ENCODE data around the gene SPTBN1. TPM values are rescaled to one million over a fixed set of nuclear protein-coding genes. Genes with fewer than 3 reads are reported as not detected.

SPTBN1 gene
- total RNA-seq, 1 experiment from 2014 or later: 202 TPM

- no peaks in the 10 kb centered on the region for H3K9me3 ChIP-seq (ENCODE audit: low read length)
- no peak overlapping the region for H3K27ac ChIP-seq (ENCODE audit: low read length)
- no peaks in the 10 kb centered on the region for H3K27me3 ChIP-seq (ENCODE audit: low read length)
- H3K9ac ChIP-seq (ENCODE audit: low read length): no peak overlapping the region
- H3K4me3 ChIP-seq (ENCODE audit: low read length): no peak overlapping the region
- ATAC-seq (no peak), DNase-seq (no peak)
- H3K9me2 ChIP-seq (replicated peaks; ENCODE audit: low read length): no peaks in the 10 kb centered on the region
- no peak overlapping the region for H2AFZ ChIP-seq (ENCODE audit: low read length)
- BruUV-seq (replicated peaks): no TSS peak
- ChIA-PET CTCF (interaction anchor here (0.7 kb wide), 1 partner anchor 471 kb away, joined by 3 read pairs; no protein-coding TSS in a partner anchor), POLR2A (ENCODE audit: unreplicated experiment) (no interaction called here)
- no peaks in the 10 kb centered on the region for H4K20me1 ChIP-seq (ENCODE audit: low read length)
- intact Hi-C loops (cut with micrococcal nuclease): no loop called here
- no peaks in the 10 kb centered on the region for H3F3A ChIP-seq (ENCODE audit: low read length, unreplicated experiment)
- H3K4me2 ChIP-seq (ENCODE audit: low read length): no peak overlapping the region
- H3K79me2 ChIP-seq (ENCODE audit: low read length): no peaks in the 10 kb centered on the region
- no peaks in the 10 kb centered on the region for H3K36me3 ChIP-seq (ENCODE audit: low read depth, low read length)
- no peaks in the 10 kb centered on the region for H3K4me1 ChIP-seq (ENCODE audit: insufficient read depth, low read length)
- TF ChIP-seq EZH2phosphoT487 (IDR thresholded peaks at IDR 0.05; ENCODE audit: borderline replicate concordance, low read length) (no peak), CTCF (conservative IDR thresholded peaks at IDR 0.05; ENCODE audit: low read depth, low read length) (no peak), EZH2 (IDR thresholded peaks at IDR 0.05; ENCODE audit: low read length, unreplicated experiment) (no peak)
Observed at GRCh38 chr2:54714996-54715395, 258.9 kb downstream of the SPTBN1 start.

- no peaks in the 10 kb centered on the region for H3F3A ChIP-seq (ENCODE audit: low read length, unreplicated experiment)
- BruUV-seq (replicated peaks): no TSS peak
- H3K9me3 ChIP-seq (ENCODE audit: low read length): no peaks in the 10 kb centered on the region
- TF ChIP-seq EZH2 (IDR thresholded peaks at IDR 0.05; ENCODE audit: low read length, unreplicated experiment): no peak
- TF ChIP-seq EZH2phosphoT487 (IDR thresholded peaks at IDR 0.05; ENCODE audit: borderline replicate concordance, low read length): no peak
- no peak for TF ChIP-seq CTCF (conservative IDR thresholded peaks at IDR 0.05; ENCODE audit: low read depth, low read length)
- no peaks in the 10 kb centered on the region for H3K4me1 ChIP-seq (ENCODE audit: insufficient read depth, low read length)
- intact Hi-C loops (cut with micrococcal nuclease): no loop called here
- no peak overlapping the region for H2AFZ ChIP-seq (ENCODE audit: low read length)
- no peaks in the 10 kb centered on the region for H3K27me3 ChIP-seq (ENCODE audit: low read length)
- no peaks in the 10 kb centered on the region for H3K9me2 ChIP-seq (replicated peaks; ENCODE audit: low read length)
- H3K9ac ChIP-seq (ENCODE audit: low read length): no peak overlapping the region
- no peak overlapping the region for H3K4me3 ChIP-seq (ENCODE audit: low read length)
- DNase-seq: no peak
- no peaks in the 10 kb centered on the region for H4K20me1 ChIP-seq (ENCODE audit: low read length)
- no peak overlapping the region for H3K27ac ChIP-seq (ENCODE audit: low read length)
- no peak overlapping the region for H3K4me2 ChIP-seq (ENCODE audit: low read length)
- no peaks in the 10 kb centered on the region for H3K79me2 ChIP-seq (ENCODE audit: low read length)
- no peak for ATAC-seq
- ChIA-PET POLR2A (ENCODE audit: unreplicated experiment) (interaction anchor here (0.7 kb wide), 1 partner anchor 15 kb away, joined by 5 read pairs; no protein-coding TSS in a partner anchor), CTCF (interaction anchor here (0.6 kb wide), 1 partner anchor 120 kb away, joined by 4 read pairs; no protein-coding TSS in a partner anchor)
- H3K36me3 ChIP-seq (ENCODE audit: low read depth, low read length): no peaks in the 10 kb centered on the region
Observed at GRCh38 chr2:54716375-54716774, 260.2 kb downstream of the SPTBN1 start.

- no peak for TF ChIP-seq EZH2 (IDR thresholded peaks at IDR 0.05; ENCODE audit: low read length, unreplicated experiment)
- TF ChIP-seq EZH2phosphoT487 (IDR thresholded peaks at IDR 0.05; ENCODE audit: borderline replicate concordance, low read length): no peak
- no peak for TF ChIP-seq CTCF (conservative IDR thresholded peaks at IDR 0.05; ENCODE audit: low read depth, low read length)
Observed at GRCh38 chr2:54720563-54720962, 264.4 kb downstream of the SPTBN1 start.

More at GRCh38 chr2:54720563-54720962, 264.4 kb downstream of the SPTBN1 start:
- H3K4me3 ChIP-seq (ENCODE audit: low read length): no peak overlapping the region
- intact Hi-C loops (cut with micrococcal nuclease): loop anchor here (10.0 kb wide), 2 partner anchors 294 to 444 kb away; no protein-coding TSS in a partner anchor
- H2AFZ ChIP-seq (ENCODE audit: low read length): no peak overlapping the region
- no peaks in the 10 kb centered on the region for H3K36me3 ChIP-seq (ENCODE audit: low read depth, low read length)
- H3K4me2 ChIP-seq (ENCODE audit: low read length): no peak overlapping the region
- H3K9me2 ChIP-seq (replicated peaks; ENCODE audit: low read length): no peaks in the 10 kb centered on the region
- ATAC-seq: no peak
- H4K20me1 ChIP-seq (ENCODE audit: low read length): no peaks in the 10 kb centered on the region
- BruUV-seq (replicated peaks): no TSS peak
- no peaks in the 10 kb centered on the region for H3K27me3 ChIP-seq (ENCODE audit: low read length)
- H3K4me1 ChIP-seq (ENCODE audit: insufficient read depth, low read length): peaks cover 10% of the 10 kb centered on the region
- H3F3A ChIP-seq (ENCODE audit: low read length, unreplicated experiment): no peaks in the 10 kb centered on the region
- no peak overlapping the region for H3K27ac ChIP-seq (ENCODE audit: low read length)
- DNase-seq: peak; percentile 12
- ChIA-PET CTCF (no interaction called here), POLR2A (ENCODE audit: unreplicated experiment) (no interaction called here)
- H3K9me3 ChIP-seq (ENCODE audit: low read length): no peaks in the 10 kb centered on the region
- H3K79me2 ChIP-seq (ENCODE audit: low read length): no peaks in the 10 kb centered on the region
- no peak overlapping the region for H3K9ac ChIP-seq (ENCODE audit: low read length)

All from PC-3 (cell line).